ENCODE results near the gene VNN1. TPM values are rescaled to one million over a fixed set of nuclear protein-coding genes. Genes with fewer than 3 reads are reported as not detected.
"Not testable (repeated sequence)": the region's sequence is repeated elsewhere in the genome, so short reads cannot be mapped to it uniquely, and the experiment has no call there.

VNN1 gene
- total and polyA plus RNA-seq, 9 donors, result 0.28 to 5.0 (median 1.3) TPM; not detected in 1

GRCh38 chr6:132643547-132643946 is 70.3 kb downstream of the VNN1 start:
- DNase-seq, result no peak
- no peaks in the 10 kb centered on the region for H3K36me3 ChIP-seq
- H3K27me3 ChIP-seq, result no peaks in the 10 kb centered on the region
- TF ChIP-seq POLR2A (IDR thresholded peaks at IDR 0.05) (no peak), EP300 (IDR thresholded peaks at IDR 0.05) (no peak), CTCF (IDR thresholded peaks at IDR 0.05) (no peak)
- no peak overlapping the region for H3K27ac ChIP-seq
- no peak overlapping the region for H3K4me3 ChIP-seq
- intact Hi-C loops (cut with DNase I), result no loop called here
- WGBS, 3 donors, result 75 to 79% (median 77%) methylated on average over 3 of the region's 3 CpGs
- no peaks in the 10 kb centered on the region for H3K9me3 ChIP-seq
- H3K4me1 ChIP-seq (ENCODE audit: insufficient read depth), result no peaks in the 10 kb centered on the region

DNA sequence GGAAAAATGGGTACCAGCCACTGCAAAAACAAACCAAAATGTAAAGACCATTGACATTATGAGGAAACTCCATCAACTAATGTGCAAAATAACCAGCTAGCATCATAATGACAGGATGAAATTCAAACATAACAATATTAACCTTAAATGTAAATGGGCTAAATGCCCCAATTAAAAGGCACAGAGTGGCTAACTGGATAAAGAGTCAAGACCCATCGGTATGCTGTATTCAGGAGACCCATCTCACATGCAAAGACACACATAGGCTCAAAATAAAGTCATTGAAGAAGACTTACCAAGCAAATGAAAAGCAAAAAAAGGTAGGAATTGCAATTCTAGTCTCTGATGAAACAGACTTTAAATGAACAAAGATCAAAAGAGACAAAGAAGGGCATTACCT is 76.7 kb downstream of the VNN1 start:
- H3K4me1 ChIP-seq (ENCODE audit: insufficient read depth); H3K27me3 ChIP-seq; H3K36me3 ChIP-seq; DNase-seq; H3K4me3 ChIP-seq; H3K27ac ChIP-seq; H3K9me3 ChIP-seq; intact Hi-C loops (cut with DNase I): not testable (repeated sequence)
- 88 to 94% (median 91%) methylated on average over 1 of the region's 1 CpG for WGBS, 3 donors

DNA sequence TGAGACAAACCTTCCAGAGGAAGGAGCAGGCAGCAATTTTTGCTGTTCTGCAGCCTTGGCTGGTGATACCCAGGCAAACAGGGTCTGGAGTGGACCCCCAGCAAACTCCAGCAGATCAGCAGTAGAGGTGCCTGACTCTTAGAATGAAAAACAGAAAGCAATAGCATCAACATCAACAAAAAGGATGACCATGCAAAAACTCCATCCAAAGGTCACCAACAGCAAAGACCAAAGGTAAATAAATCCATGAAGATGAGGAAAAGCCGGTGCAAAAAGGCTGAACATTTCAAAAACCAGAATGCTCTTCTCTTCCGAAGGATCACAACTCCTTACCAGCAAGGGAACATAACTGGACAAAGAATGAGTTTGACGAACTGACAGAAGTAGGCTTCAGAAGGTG is 77.9 kb downstream of the VNN1 start:
- H3K27me3 ChIP-seq, result not testable (repeated sequence)

GRCh38 chr6:132635288-132635687 is 78.6 kb downstream of the VNN1 start:
- WGBS, 3 donors, result 8 to 22% (median 14%) methylated on average over 3 of the region's 3 CpGs
- intact Hi-C loops (cut with DNase I); H3K36me3 ChIP-seq: not testable (repeated sequence)

More for the DNA sequence above, 77.9 kb downstream of the VNN1 start:
- H3K4me3 ChIP-seq; H3K27ac ChIP-seq; H3K9me3 ChIP-seq; DNase-seq; H3K4me1 ChIP-seq (ENCODE audit: insufficient read depth); intact Hi-C loops (cut with DNase I); H3K36me3 ChIP-seq: not testable (repeated sequence)
- WGBS, 3 donors, result 87 to 94% (median 91%) methylated on average over 3 of the region's 3 CpGs

GRCh38 chr6:132634796-132635195 is 79.1 kb downstream of the VNN1 start:
- no peak for DNase-seq
- TF ChIP-seq CTCF (IDR thresholded peaks at IDR 0.05) (no peak), POLR2A (IDR thresholded peaks at IDR 0.05) (no peak), EP300 (IDR thresholded peaks at IDR 0.05) (no peak)
- intact Hi-C loops (cut with DNase I), result no loop called here
- 65 to 71% (median 70%) methylated on average over 4 of the region's 4 CpGs for WGBS, 3 donors
- Histone ChIP-seq H3K9me3 (no peaks in the 10 kb centered on the region), H3K4me1 (ENCODE audit: insufficient read depth) (no peaks in the 10 kb centered on the region), H3K27me3 (no peaks in the 10 kb centered on the region), H3K27ac (no peak overlapping the region), H3K36me3 (no peaks in the 10 kb centered on the region), H3K4me3 (no peak overlapping the region)

More at GRCh38 chr6:132635288-132635687, 78.6 kb downstream of the VNN1 start:
- H3K27ac ChIP-seq; H3K4me3 ChIP-seq; H3K27me3 ChIP-seq; H3K9me3 ChIP-seq; DNase-seq; H3K4me1 ChIP-seq (ENCODE audit: insufficient read depth): not testable (repeated sequence)

DNA sequence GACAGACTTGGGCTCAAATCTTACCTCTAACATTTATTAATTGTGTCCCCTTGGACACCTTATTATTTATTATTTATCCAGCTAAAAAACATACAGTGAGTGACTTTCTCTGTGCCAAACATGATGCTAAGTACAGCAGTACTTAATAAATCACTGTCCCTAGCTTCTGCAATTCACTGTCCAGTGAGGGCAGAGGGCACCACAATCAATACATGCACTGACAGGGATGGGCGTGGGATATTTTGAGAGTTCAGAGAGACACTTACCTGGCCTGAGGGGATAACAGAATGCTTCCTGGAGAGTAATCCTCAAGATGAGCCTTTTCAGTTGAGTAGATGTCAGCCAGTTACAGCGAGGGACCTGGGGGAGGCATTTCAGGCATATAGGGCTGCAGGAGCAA is 80.5 kb downstream of the VNN1 start:
- no peaks in the 10 kb centered on the region for H3K9me3 ChIP-seq
- WGBS, 3 donors, result 75 to 86% (median 78%) methylated on average over 2 of the region's 2 CpGs
- H3K4me3 ChIP-seq, result no peak overlapping the region
- H3K27me3 ChIP-seq, result no peaks in the 10 kb centered on the region
- DNase-seq, result no peak
- TF ChIP-seq CTCF (IDR thresholded peaks at IDR 0.05), result no peak
- no peak for TF ChIP-seq POLR2A (IDR thresholded peaks at IDR 0.05)
- TF ChIP-seq EP300 (IDR thresholded peaks at IDR 0.05), result no peak
- H3K36me3 ChIP-seq, result no peaks in the 10 kb centered on the region
- intact Hi-C loops (cut with DNase I), result no loop called here
- H3K4me1 ChIP-seq (ENCODE audit: insufficient read depth), result no peaks in the 10 kb centered on the region
- no peak overlapping the region for H3K27ac ChIP-seq

Other genes with a start within 250 kb of the VNN1 start
- gene STX7, start 200.9 kb downstream of the VNN1 start, total RNA-seq, result 10 to 100 TPM; 23.4 to 51.5 (median 44.0) TPM
- 10 to 100 TPM; 21.3 to 57.2 TPM for gene STX7, start 200.9 kb downstream of the VNN1 start, polyA plus RNA-seq
- not detected for gene TAAR9, start 175.8 kb downstream of the VNN1 start, total RNA-seq
- gene TAAR9, start 175.8 kb downstream of the VNN1 start, polyA plus RNA-seq, result not detected
- not detected for gene TAAR8, start 161.4 kb downstream of the VNN1 start, total RNA-seq
- not detected for gene TAAR8, start 161.4 kb downstream of the VNN1 start, polyA plus RNA-seq
- gene TAAR6, start 143.7 kb downstream of the VNN1 start, total RNA-seq, result not detected
- gene TAAR6, start 143.7 kb downstream of the VNN1 start, polyA plus RNA-seq, result not detected
- gene TAAR5, start 124.3 kb downstream of the VNN1 start, total RNA-seq, result not detected
- gene TAAR5, start 124.3 kb downstream of the VNN1 start, polyA plus RNA-seq, result not detected
- not detected for gene TAAR2, start 89.8 kb downstream of the VNN1 start, total RNA-seq
- gene TAAR2, start 89.8 kb downstream of the VNN1 start, polyA plus RNA-seq, result not detected
- under 1 TPM in 1 of 7 donors, not detected in 6; 0.28 TPM for gene TAAR1, start 54.9 kb downstream of the VNN1 start, total RNA-seq
- not detected for gene TAAR1, start 54.9 kb downstream of the VNN1 start, polyA plus RNA-seq
- 1 to 10 TPM in 4 of 7 donors, under 1 TPM in 3; 0.59 to 4.9 (median 1.4) TPM for gene VNN2, start 43.8 kb upstream of the VNN1 start, total RNA-seq
- gene VNN2, start 43.8 kb upstream of the VNN1 start, polyA plus RNA-seq, result 1 to 10 TPM; 1.0 to 7.2 TPM
- 10 to 100 TPM in 3 of 7 donors, 1 to 10 TPM in 4; 3.2 to 10.9 (median 9.7) TPM for gene SLC18B1, start 84.6 kb upstream of the VNN1 start, total RNA-seq
- 10 to 100 TPM in 1 of 2 donors, 1 to 10 TPM in 1; 6.5 to 15.2 TPM for gene SLC18B1, start 84.6 kb upstream of the VNN1 start, polyA plus RNA-seq
- gene RPS12, start 100.5 kb upstream of the VNN1 start, total RNA-seq, result 1,000 to 10,000 TPM; 1,933 to 6,320 (median 2,198) TPM
- 1,000 to 10,000 TPM; 2,239 to 5,658 TPM for gene RPS12, start 100.5 kb upstream of the VNN1 start, polyA plus RNA-seq